ENCODE results near the gene LARP4B. TPM values are rescaled to one million over a fixed set of nuclear protein-coding genes. Genes with fewer than 3 reads are reported as not detected.

LARP4B gene
- polyA plus RNA-seq (2013) = 30.5 TPM

GRCh38 chr10:931326-932318, at the start of gene LARP4B:
LARP4B (minus strand) TSS chr10:931705; CDS start chr10:885721, 45,984 bp downstream.
- DNase-seq = peak; percentile 98 to 99 (median 98)
- peak within 1 kb of the TSS; percentile 78 to 90 for H3K27ac ChIP-seq (ENCODE audit: insufficient read depth in 1 of 2, low read depth in 1 of 2, low read length in 2 of 2, poor library complexity in 1 of 2, severe bottlenecking in 2 of 2)
- no peaks in the 10 kb centered on the region for H3K9me3 ChIP-seq (ENCODE audit: control extremely low read depth in 1 of 5, control insufficient read depth in 4 of 5, insufficient read depth in 2 of 5, low read depth in 1 of 5, low read length in 4 of 5)
- H3K4me3 ChIP-seq (ENCODE audit: control insufficient read depth in 1 of 7, extremely low read depth in 1 of 7, insufficient read depth in 4 of 7, low read depth in 2 of 7, low read length in 6 of 7) = peak within 1 kb of the TSS; percentile 57 to 98 (median 93)
- H3K36me3 ChIP-seq (ENCODE audit: control insufficient read depth in 4 of 4, insufficient read depth in 4 of 4, low read length in 3 of 4) = peaks cover 0 to 5% (median 3%) of the 10 kb centered on the region in 4 experiments
- 0% methylated on average over 83 of the region's 137 CpGs for WGBS (ENCODE audit: insufficient coverage)
- peaks cover 10 to 37% (median 17%) of the 10 kb centered on the region in 4 experiments for H3K4me1 ChIP-seq (ENCODE audit: control extremely low read depth in 1 of 4, control insufficient read depth in 4 of 4, insufficient read depth in 4 of 4, low read length in 3 of 4)
- CTCF ChIA-PET = interaction anchor here (1.0 to 2.8 kb wide), 2 partner anchors 9 to 11 kb away, joined by 3 to 17 read pairs; no protein-coding TSS in a partner anchor
- H3K27me3 ChIP-seq (replicated peaks in 2 of 5; ENCODE audit: control insufficient read depth in 4 of 5, insufficient read depth in 5 of 5, low read length in 4 of 5) = no peaks in the 10 kb centered on the region
- POLR2A ChIA-PET = interaction anchor here (0.6 to 1.0 kb wide), 4 partner anchors 10 to 316 kb away, joined by 3 to 5 read pairs (median 4); partner anchors contain the start of gene IDI1

- Histone ChIP-seq H3K4me1 (ENCODE audit: control extremely low read depth in 1 of 4, control insufficient read depth in 4 of 4, insufficient read depth in 4 of 4, low read length in 3 of 4) (no peaks in the 10 kb centered on the region), H3K4me3 (ENCODE audit: control insufficient read depth in 1 of 7, extremely low read depth in 1 of 7, insufficient read depth in 4 of 7, low read depth in 2 of 7, low read length in 6 of 7) (no peak overlapping the region), H3K27ac (ENCODE audit: insufficient read depth in 1 of 2, low read depth in 1 of 2, low read length in 2 of 2, poor library complexity in 1 of 2, severe bottlenecking in 2 of 2) (no peak overlapping the region), H3K27me3 (replicated peaks in 2 of 5; ENCODE audit: control insufficient read depth in 4 of 5, insufficient read depth in 5 of 5, low read length in 4 of 5) (no peaks in the 10 kb centered on the region), H3K9me3 (ENCODE audit: control extremely low read depth in 1 of 5, control insufficient read depth in 4 of 5, insufficient read depth in 2 of 5, low read depth in 1 of 5, low read length in 4 of 5) (peaks cover 6 to 37% (median 21%) of the 10 kb centered on the region in 5 experiments), H3K36me3 (ENCODE audit: control insufficient read depth in 4 of 4, insufficient read depth in 4 of 4, low read length in 3 of 4) (no peaks in the 10 kb centered on the region)
- ChIA-PET POLR2A (no interaction called here), CTCF (no interaction called here)
- no peak for DNase-seq
- 95% methylated on average over 5 of the region's 5 CpGs for WGBS (ENCODE audit: insufficient coverage)
Observed at GRCh38 chr10:980468-981093, 49.1 kb upstream of the LARP4B start.

GRCh38 chr10:978826-979421, 47.4 kb upstream of the LARP4B start:
- Histone ChIP-seq H3K4me1 (ENCODE audit: control extremely low read depth in 1 of 4, control insufficient read depth in 4 of 4, insufficient read depth in 4 of 4, low read length in 3 of 4) (no peaks in the 10 kb centered on the region), H3K27ac (ENCODE audit: insufficient read depth in 1 of 2, low read depth in 1 of 2, low read length in 2 of 2, poor library complexity in 1 of 2, severe bottlenecking in 2 of 2) (no peak overlapping the region), H3K27me3 (replicated peaks in 2 of 5; ENCODE audit: control insufficient read depth in 4 of 5, insufficient read depth in 5 of 5, low read length in 4 of 5) (no peaks in the 10 kb centered on the region), H3K36me3 (ENCODE audit: control insufficient read depth in 4 of 4, insufficient read depth in 4 of 4, low read length in 3 of 4) (no peaks in the 10 kb centered on the region), H3K9me3 (ENCODE audit: control extremely low read depth in 1 of 5, control insufficient read depth in 4 of 5, insufficient read depth in 2 of 5, low read depth in 1 of 5, low read length in 4 of 5) (peaks cover 6 to 37% (median 21%) of the 10 kb centered on the region in 5 experiments), H3K4me3 (ENCODE audit: control insufficient read depth in 1 of 7, extremely low read depth in 1 of 7, insufficient read depth in 4 of 7, low read depth in 2 of 7, low read length in 6 of 7) (no peak overlapping the region)
- 89% methylated on average over 2 of the region's 2 CpGs for WGBS (ENCODE audit: insufficient coverage)
- DNase-seq = peak in 2 of 3 donors; percentile 31 to 39
- POLR2A ChIA-PET = interaction anchor here (0.8 kb wide), 1 partner anchor 17 kb away, joined by 3 read pairs; no protein-coding TSS in a partner anchor
- CTCF ChIA-PET = no interaction called here

GRCh38 chr10:976316-976715, 44.8 kb upstream of the LARP4B start:
- Histone ChIP-seq H3K4me1 (ENCODE audit: control extremely low read depth in 1 of 4, control insufficient read depth in 4 of 4, insufficient read depth in 4 of 4, low read length in 3 of 4) (peaks cover 0 to 4% (median 0%) of the 10 kb centered on the region in 4 experiments), H3K27me3 (replicated peaks in 2 of 5; ENCODE audit: control insufficient read depth in 4 of 5, insufficient read depth in 5 of 5, low read length in 4 of 5) (no peaks in the 10 kb centered on the region), H3K4me3 (ENCODE audit: control insufficient read depth in 1 of 7, extremely low read depth in 1 of 7, insufficient read depth in 4 of 7, low read depth in 2 of 7, low read length in 6 of 7) (no peak overlapping the region), H3K9me3 (ENCODE audit: control extremely low read depth in 1 of 5, control insufficient read depth in 4 of 5, insufficient read depth in 2 of 5, low read depth in 1 of 5, low read length in 4 of 5) (peaks cover 6 to 44% (median 22%) of the 10 kb centered on the region in 5 experiments), H3K36me3 (ENCODE audit: control insufficient read depth in 4 of 4, insufficient read depth in 4 of 4, low read length in 3 of 4) (no peaks in the 10 kb centered on the region), H3K27ac (ENCODE audit: insufficient read depth in 1 of 2, low read depth in 1 of 2, low read length in 2 of 2, poor library complexity in 1 of 2, severe bottlenecking in 2 of 2) (no peak overlapping the region)
- POLR2A ChIA-PET = no interaction called here
- DNase-seq = no peak
- WGBS (ENCODE audit: insufficient coverage) = 97% methylated on average over 20 of the region's 22 CpGs
- CTCF ChIA-PET = no interaction called here

GRCh38 chr10:974785-975074, 43.2 kb upstream of the LARP4B start:
- Histone ChIP-seq H3K27me3 (replicated peaks in 2 of 5; ENCODE audit: control insufficient read depth in 4 of 5, insufficient read depth in 5 of 5, low read length in 4 of 5) (peaks cover 0 to 5% (median 2%) of the 10 kb centered on the region in 5 experiments), H3K27ac (ENCODE audit: insufficient read depth in 1 of 2, low read depth in 1 of 2, low read length in 2 of 2, poor library complexity in 1 of 2, severe bottlenecking in 2 of 2) (no peak overlapping the region), H3K4me3 (ENCODE audit: control insufficient read depth in 1 of 7, extremely low read depth in 1 of 7, insufficient read depth in 4 of 7, low read depth in 2 of 7, low read length in 6 of 7) (no peak overlapping the region), H3K4me1 (ENCODE audit: control extremely low read depth in 1 of 4, control insufficient read depth in 4 of 4, insufficient read depth in 4 of 4, low read length in 3 of 4) (peaks cover 0 to 10% (median 0%) of the 10 kb centered on the region in 4 experiments), H3K9me3 (ENCODE audit: control extremely low read depth in 1 of 5, control insufficient read depth in 4 of 5, insufficient read depth in 2 of 5, low read depth in 1 of 5, low read length in 4 of 5) (peaks cover 5 to 29% (median 9%) of the 10 kb centered on the region in 5 experiments), H3K36me3 (ENCODE audit: control insufficient read depth in 4 of 4, insufficient read depth in 4 of 4, low read length in 3 of 4) (no peaks in the 10 kb centered on the region)
- ChIA-PET POLR2A (no interaction called here), CTCF (no interaction called here)
- 100% methylated on average over 3 of the region's 5 CpGs for WGBS (ENCODE audit: insufficient coverage)
- no peak for DNase-seq

GRCh38 chr10:974038-974784, 42.7 kb upstream of the LARP4B start:
- WGBS (ENCODE audit: insufficient coverage) = 91% methylated on average over 17 of the region's 20 CpGs
- POLR2A ChIA-PET = no interaction called here

More at GRCh38 chr10:974038-974784, 42.7 kb upstream of the LARP4B start:
- Histone ChIP-seq H3K4me3 (ENCODE audit: control insufficient read depth in 1 of 7, extremely low read depth in 1 of 7, insufficient read depth in 4 of 7, low read depth in 2 of 7, low read length in 6 of 7) (no peak overlapping the region), H3K27me3 (replicated peaks in 2 of 5; ENCODE audit: control insufficient read depth in 4 of 5, insufficient read depth in 5 of 5, low read length in 4 of 5) (peaks cover 0 to 8% (median 3%) of the 10 kb centered on the region in 5 experiments), H3K27ac (ENCODE audit: insufficient read depth in 1 of 2, low read depth in 1 of 2, low read length in 2 of 2, poor library complexity in 1 of 2, severe bottlenecking in 2 of 2) (no peak overlapping the region), H3K4me1 (ENCODE audit: control extremely low read depth in 1 of 4, control insufficient read depth in 4 of 4, insufficient read depth in 4 of 4, low read length in 3 of 4) (peaks cover 0 to 10% (median 0%) of the 10 kb centered on the region in 4 experiments), H3K9me3 (ENCODE audit: control extremely low read depth in 1 of 5, control insufficient read depth in 4 of 5, insufficient read depth in 2 of 5, low read depth in 1 of 5, low read length in 4 of 5) (peaks cover 5 to 25% (median 6%) of the 10 kb centered on the region in 5 experiments), H3K36me3 (ENCODE audit: control insufficient read depth in 4 of 4, insufficient read depth in 4 of 4, low read length in 3 of 4) (no peaks in the 10 kb centered on the region)
- no peak for DNase-seq
- CTCF ChIA-PET = no interaction called here
